ENCODE data around the gene FHOD3.

The FHOD3 gene

GRCh38 chr18:36387310-36387709, 89.8 kb downstream of the FHOD3 start:
- no peak for DNase-seq

GRCh38 chr18:36388310-36388709, 90.8 kb downstream of the FHOD3 start:
- no peak for DNase-seq

- DNase-seq = no peak
These were observed 91.5 kb downstream of the FHOD3 start for GRCh38 chr18:36389027-36389426.

GRCh38 chr18:36389811-36390581, 92.5 kb downstream of the FHOD3 start:
- no peak for DNase-seq

DNA sequence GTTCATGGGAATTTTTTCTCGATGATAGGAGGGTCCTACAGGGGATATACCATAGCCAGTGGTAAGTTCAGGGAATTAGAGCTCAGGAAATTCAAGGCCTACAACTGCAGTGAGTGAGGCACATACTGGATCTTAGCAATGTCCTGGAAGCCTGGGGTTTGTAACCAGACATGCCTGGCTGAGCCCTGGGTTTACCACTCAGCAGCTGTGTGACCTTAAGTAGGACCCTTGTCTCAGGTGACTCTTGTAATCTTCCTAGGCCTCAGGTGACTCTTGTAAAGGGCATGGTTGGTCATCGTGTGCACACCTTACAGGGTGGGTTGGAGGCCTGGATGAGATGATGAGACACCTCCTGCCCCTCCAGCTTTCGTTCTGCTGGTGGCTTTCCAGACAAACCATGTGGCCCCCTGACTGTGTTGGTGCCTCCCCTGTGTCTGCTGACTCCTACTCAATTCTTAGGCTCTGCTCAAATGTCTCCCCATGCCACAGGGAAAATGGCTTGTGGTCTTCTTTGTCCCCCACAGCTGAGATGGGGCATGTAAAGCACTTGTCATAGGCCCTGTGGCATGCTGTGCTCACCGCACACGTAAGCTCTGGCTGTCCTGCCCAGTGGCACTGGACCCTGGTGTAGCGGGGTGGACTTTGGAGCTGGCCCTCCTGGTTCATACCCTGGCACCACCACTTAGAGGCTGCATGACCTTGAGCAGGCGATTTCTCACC, 94.1 kb downstream of the FHOD3 start:
- no peak for DNase-seq

- no peak for DNase-seq
These were observed 94.9 kb downstream of the FHOD3 start for GRCh38 chr18:36392164-36392978.

- no peak for DNase-seq
These were observed 95.4 kb downstream of the FHOD3 start for GRCh38 chr18:36392979-36393287.

DNA sequence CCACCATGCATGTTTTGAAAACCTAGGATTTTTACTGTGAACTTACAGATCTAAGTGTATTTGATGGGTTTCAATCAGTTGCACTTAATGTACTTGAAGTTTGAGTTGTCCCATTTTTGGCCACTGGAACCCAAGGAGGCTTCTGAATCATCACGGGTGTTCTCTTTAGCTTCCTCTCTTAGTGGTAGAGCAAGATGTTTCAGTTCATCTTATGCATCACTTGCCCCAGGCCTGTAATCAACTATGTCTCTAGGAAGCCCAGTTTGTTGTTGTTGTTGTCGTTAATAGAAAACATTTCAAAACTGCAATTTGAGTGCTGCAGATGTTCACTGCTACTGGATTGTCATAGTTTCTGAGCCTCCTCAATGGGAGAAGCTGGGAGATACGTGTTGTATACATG, 97.0 kb downstream of the FHOD3 start:
- no peak for DNase-seq

DNA sequence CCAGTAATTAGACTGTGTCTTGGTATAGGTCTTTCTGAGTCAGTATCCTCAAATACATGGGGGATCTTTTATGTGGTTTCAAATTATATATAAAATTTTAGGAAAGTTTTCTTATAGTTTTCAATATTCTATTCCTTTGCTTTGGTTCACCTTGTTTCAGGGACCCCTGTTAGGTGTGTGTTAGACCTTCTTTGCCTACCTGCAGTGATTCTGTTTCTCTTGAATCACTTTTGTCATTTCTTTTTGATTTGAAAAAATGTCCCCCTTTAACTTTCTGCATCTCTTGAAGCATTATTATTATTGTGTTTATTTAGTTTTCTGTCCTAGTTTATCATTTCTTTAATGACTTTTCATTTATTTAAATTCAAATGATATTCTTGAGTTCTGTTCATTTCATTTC, 98.7 kb downstream of the FHOD3 start:
- no peak for DNase-seq

DNA sequence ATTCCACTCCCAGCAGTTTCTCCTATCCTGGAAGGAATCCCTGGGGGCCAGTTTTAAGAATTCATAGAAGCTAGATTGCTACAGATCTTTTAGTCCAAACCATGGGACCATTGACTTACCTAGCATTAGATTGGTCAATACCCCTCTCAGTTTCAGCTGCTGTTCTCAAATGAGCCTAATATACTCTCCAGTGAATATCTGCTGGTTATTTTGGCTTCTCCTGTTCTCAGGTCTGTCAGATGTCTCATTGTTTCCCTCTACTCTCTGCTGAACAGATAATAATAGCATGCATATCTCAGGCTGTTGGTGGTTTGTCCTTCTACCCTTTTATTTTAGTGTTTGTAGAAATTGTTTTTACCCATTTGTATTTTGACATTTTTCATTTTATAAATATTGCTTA, 99.5 kb downstream of the FHOD3 start:
- no peak for DNase-seq

DNA sequence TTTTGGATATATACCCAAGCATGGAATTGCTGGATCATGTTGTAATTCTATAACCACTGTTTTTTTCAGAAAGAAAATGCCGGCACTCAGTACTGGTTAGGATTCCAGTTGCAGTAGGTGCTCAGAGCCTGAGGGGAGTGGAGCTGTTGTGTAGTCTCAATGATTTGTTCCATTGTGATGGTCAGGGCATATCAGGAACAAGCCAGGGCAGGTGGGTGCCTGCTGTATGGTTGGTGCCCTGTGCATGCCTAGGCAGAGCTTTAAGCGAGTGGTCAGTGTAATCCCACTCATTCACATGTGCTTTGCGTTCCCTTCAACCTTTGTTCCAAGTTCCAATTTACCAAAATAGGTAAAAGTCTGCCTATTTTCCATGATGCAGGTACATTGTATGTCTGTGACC, 100.9 kb downstream of the FHOD3 start:
- no peak for DNase-seq

GRCh38 chr18:36399055-36399454, 101.5 kb downstream of the FHOD3 start:
- no peak for DNase-seq

DNA sequence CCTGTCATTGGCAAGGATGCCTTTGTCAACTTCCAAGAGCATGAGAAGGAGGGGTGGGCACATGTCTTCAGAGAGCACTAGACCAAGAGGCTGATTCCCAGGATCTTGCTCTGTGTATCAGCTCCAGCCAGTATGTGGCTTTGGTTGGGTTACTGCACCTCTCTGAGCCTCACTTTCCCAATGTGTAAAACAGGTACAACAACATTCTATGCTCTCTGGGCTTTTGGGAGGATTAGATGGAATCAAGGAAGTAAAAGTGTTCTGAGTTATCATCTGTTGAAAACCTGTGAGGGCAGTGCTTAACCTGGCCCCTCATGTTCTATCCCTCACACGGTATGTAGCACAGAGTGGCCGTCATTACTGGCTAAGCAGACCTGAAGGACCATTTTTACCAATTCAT, 103.9 kb downstream of the FHOD3 start:
- DNase-seq = no peak

- DNase-seq = no peak
These were observed 105.4 kb downstream of the FHOD3 start for GRCh38 chr18:36402765-36403396.

DNA sequence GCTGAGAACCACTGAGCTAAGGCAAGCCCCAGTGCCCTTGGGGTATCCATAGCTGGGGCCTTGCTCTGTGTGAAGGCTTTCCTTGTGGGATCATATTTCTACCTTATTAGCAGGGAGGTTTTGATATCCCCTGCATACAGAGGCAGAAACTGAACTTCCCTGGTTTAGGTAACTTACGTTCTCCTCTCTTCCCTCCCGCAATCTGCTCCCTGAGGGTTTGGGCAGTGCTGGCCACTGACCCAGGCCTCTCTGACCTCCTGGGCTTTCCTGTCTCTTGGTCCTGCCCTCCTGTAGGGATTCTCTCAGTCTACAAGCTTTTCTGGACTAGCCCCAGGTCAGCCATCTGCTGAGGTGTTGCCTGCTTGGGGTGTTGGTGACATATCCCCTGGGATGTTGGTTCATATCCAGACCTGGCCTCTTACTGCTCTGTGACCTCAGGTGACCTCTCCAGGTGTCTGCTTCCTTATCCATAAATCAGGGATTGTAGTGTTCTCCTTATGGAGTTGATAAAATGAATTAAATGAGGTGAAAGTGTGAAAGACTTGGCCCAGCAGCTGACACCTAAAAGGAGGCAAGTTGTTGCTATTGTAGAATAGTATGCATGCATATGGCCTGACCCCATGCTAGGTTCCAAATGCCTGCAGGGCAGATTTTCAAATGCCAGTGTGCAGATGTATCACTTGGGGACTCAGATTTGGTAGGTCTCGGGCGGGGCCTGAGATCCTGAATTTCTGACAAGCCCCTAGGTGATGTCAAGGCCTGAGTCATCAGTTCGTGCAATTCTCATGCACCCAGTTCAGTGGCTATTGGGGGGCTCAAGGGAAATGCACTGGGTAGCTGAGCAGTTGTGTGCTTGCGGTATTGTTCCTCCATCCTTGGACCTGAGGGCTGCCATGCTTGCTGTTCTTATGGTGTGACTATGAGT, 106.6 kb downstream of the FHOD3 start:
- DNase-seq = no peak

DNA sequence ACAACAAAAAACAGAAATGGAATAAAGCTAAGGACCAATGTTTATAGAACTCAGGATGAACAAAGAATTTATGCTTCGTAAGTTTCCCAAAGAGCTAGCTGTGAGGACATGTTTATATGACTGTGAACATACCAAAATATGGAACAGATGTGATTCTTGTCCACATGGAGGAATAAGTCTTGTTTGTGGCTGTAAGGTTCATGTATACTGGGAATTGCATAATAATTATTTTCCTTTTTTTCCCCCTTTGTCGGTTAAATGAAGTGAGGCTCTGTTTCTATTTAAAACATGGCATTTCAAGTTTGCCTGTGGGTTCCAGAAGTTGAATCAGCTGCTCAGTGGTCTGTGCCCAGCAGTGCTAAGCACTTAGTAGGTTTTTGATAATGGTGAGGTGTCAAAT, 108.1 kb downstream of the FHOD3 start:
- DNase-seq = no peak

GRCh38 chr18:36406805-36407204, 109.3 kb downstream of the FHOD3 start:
- no peak for DNase-seq

- DNase-seq = no peak
These were observed 111.1 kb downstream of the FHOD3 start for GRCh38 chr18:36408606-36409005.

- DNase-seq = no peak
These were observed 112.3 kb downstream of the FHOD3 start for GRCh38 chr18:36409779-36410178.

GRCh38 chr18:36410346-36410745, 112.8 kb downstream of the FHOD3 start:
- no peak for DNase-seq

DNA sequence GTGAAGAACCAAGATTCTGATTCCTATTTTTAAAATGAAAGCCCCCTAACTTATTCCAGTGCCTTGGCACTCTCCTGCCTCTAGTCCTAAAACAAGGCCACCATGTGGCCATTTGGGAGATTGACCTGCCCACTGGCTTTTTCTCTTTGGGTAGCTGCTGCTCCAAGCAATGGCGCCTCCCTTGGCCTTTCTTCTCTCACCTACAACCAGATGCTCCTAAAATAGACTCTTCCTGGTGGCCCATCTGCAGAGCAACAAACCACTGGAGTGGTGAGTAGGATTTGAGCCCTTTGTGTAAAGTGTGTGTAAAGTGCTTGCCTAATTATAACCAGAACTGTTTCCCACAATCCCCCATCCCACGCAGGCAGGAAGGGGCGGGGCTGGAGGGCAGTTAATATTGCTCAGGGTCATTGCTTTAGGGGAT, 114.2 kb downstream of the FHOD3 start:
- no peak for DNase-seq

- DNase-seq = no peak
These were observed 115.3 kb downstream of the FHOD3 start for GRCh38 chr18:36412778-36413177.

Measured in CD4-positive, alpha-beta T cell treated with Interleukin-10 for 1 hour (primary cell).